Mucosa of rectum (tissue), 2 donors: ENCODE measurements around the gene CRK.

Experiments
- H3K27ac ChIP-seq, 2 donors: one replicate each; pipeline ENCODE4 v1.7.0; 2013; ENCODE audit warnings: inconsistent platforms in 2 of 2, low read depth in 2 of 2, low read length in 2 of 2
- H3K27me3 ChIP-seq, 2 donors: one replicate each; pipeline ENCODE4 v1.7.0; 2013; ENCODE audit warnings: low read length in 2 of 2; ENCODE audit not compliant: control insufficient read depth in 2 of 2, insufficient read depth in 2 of 2
- H3K36me3 ChIP-seq, 2 donors: one replicate each; pipeline ENCODE4 v1.7.0; 2013; ENCODE audit warnings: low read length in 2 of 2; ENCODE audit not compliant: control insufficient read depth in 2 of 2, insufficient read depth in 2 of 2
- H3K4me1 ChIP-seq, 2 donors: one replicate each; pipeline ENCODE4 v1.7.0; 2013; ENCODE audit warnings: low read length in 2 of 2, mild to moderate bottlenecking in 1 of 2; ENCODE audit not compliant: control insufficient read depth in 2 of 2, insufficient read depth in 2 of 2
- H3K4me3 ChIP-seq, 2 donors: one replicate each; pipeline ENCODE4 v1.7.0; 2013; ENCODE audit warnings: low read length in 2 of 2
- H3K9ac ChIP-seq, 2 donors: one replicate each; pipeline ENCODE4 v1.7.0; 2013; ENCODE audit warnings: low read length in 2 of 2, low read depth in 1 of 2, mild to moderate bottlenecking in 1 of 2
- H3K9me3 ChIP-seq, 2 donors: one replicate each; pipeline ENCODE4 v1.7.0; 2013; ENCODE audit warnings: low read length in 2 of 2; ENCODE audit not compliant: control insufficient read depth in 2 of 2
- donor health status: healthy.
- donor health status: Normal muscosa, but diverticular disease.

CRK gene

DNA sequence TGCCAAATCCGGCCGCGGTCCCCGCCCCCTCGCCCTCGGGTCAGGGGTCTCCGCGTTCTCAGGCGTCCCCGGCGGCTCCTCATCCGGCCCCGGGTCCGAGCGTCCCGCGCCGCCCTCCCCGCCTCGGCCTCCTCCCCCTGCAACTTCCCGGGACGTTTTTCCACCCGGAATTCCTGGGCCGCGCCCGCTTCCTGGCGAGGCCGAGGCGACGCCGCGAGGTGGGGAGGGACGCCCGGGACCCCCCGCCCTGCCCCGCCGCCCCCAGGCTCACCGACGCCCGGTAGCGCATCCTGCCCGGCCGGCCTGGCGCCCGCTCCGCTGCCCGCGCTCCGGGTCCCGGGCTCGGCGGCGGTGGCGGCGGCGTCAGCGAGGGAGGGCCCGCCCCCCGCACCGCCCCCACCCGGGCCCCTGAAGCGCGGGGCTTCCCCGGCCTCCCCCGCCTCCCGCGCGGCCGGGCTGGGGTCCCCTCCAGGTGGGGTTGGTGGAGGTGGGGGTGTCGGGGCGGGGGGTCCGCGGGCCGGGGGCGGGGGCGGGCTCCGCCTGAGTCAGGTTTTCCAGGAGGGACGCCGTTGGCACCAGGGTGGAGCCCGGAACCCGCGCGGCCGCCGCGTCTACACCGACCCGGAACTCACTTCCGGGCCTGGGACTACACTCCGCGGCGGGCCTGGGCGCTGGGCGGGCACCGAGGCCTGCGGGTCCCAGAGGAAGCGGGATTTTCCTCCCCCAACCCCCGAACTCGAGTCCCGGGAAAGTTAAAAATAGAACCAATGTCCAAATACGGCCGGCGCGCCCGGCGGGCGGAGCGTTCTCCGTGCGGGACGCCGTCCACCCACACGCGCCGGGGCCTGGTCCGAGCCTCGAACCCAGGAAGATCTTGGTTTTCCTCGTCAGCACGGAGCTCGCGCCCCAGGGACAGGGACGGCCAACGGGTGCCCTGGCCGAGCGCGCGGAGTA lies 29.7 kb upstream of the CRK start:
- peak overlapping the region; percentile 96 to 98 for H3K27ac ChIP-seq
- H3K36me3 ChIP-seq = peaks cover 21 to 24% of the 10 kb centered on the region in 2 donors
- no peaks in the 10 kb centered on the region for H3K9me3 ChIP-seq
- H3K4me3 ChIP-seq = peak overlapping the region; percentile 79
- H3K27me3 ChIP-seq = no peaks in the 10 kb centered on the region
- peak overlapping the region; percentile 92 for H3K9ac ChIP-seq
- H3K4me1 ChIP-seq = peaks cover 27 to 36% of the 10 kb centered on the region in 2 donors

DNA sequence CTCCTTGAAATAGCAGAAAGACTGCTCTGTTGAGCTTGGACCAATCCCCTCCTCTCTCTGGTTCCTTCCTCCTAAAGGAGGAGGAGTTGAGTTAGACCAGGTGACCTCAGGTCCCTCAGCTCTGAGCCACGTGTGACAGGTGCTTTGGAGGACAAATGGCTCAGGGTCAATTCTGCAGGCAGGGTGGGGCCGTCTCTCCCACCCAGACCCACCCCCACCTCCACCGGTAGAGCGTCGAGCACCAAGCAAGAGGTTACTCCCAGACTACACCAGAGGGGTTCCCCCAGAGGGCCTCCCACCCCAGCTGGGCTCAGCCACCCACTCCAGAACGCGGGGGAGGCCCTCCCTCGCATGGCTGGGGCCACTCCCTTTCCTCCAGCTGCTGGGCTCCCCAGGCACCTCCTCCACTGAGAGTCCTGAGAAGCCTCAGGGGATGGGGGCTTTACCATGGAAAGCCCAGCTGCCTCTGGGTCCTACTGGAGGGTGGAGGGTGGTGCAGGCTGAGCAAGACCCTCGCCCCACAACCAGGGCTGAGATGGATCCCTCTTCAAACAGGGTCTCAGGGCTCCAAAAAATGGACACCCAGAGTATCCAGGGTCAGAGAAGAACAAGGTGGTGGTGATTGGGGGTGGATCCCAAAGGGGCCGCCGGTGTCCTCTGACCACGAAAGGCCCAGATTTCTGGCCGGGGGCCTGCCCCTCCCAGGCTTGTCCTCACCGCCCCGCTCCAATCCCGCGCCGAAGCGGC lies 28.8 kb upstream of the CRK start:
- Histone ChIP-seq H3K27ac (peak overlapping the region; percentile 94 to 98), H3K4me3 (peak overlapping the region; percentile 79), H3K4me1 (peaks cover 20 to 31% of the 10 kb centered on the region in 2 donors), H3K36me3 (peaks cover 25 to 28% of the 10 kb centered on the region in 2 donors), H3K9me3 (no peaks in the 10 kb centered on the region), H3K27me3 (no peaks in the 10 kb centered on the region), H3K9ac (peak overlapping the region; percentile 92)

DNA sequence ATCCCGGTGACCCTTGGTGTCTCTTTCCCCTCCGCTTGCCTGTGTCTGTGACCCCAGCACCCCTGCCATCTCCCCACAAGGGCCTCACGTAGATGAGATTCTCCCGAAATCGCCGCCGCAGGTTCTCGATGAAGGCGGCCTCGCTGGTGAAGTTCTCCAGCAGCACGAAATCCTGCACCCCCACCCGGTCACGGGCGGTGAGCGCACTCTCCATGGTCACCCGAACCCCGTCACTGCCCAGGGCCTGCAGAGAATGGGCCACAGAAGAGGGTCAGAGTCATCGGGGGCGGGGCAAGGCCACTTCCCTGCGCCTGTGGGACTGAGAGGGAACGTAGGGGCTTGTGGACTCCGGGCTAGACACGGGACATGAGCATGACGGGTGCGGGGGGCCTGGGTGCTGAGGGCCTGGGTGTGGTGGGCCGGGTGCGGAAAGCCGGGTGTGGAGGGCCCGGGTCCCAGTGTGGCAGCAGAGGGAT lies 28.1 kb upstream of the CRK start:
- H3K9ac ChIP-seq = peak overlapping the region; percentile 39 to 68

DNA sequence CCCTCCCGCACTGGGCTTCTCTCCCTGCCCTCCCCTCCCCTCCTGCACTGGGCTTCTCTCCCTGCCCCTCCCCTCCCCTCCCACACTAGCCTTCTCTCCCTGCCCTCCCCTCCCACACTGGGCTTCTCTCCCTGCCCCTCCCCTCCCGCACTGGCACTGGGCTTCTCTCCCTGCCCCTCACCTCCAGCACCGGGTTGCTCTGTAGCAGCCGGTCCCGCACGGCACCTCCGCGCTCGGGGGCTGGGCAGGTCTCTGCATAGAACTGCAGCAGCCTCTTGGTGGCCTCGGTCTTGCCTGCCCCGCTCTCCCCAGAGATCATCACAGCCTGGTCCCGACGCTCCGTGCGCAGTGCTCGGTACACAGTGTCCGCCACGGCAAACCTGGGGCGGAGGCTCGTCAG lies 26.6 kb upstream of the CRK start:
- Histone ChIP-seq H3K27me3 (no peaks in the 10 kb centered on the region), H3K4me1 (peaks cover 8 to 18% of the 10 kb centered on the region in 2 donors), H3K9me3 (no peaks in the 10 kb centered on the region), H3K27ac (no peak overlapping the region), H3K4me3 (no peak overlapping the region), H3K9ac (no peak overlapping the region), H3K36me3 (peaks cover 44% of the 10 kb centered on the region in 2 donors)

More for the DNA sequence above, 28.1 kb upstream of the CRK start:
- Histone ChIP-seq H3K27me3 (no peaks in the 10 kb centered on the region), H3K9me3 (no peaks in the 10 kb centered on the region), H3K4me3 (peak overlapping the region; percentile 50 to 79), H3K27ac (peak overlapping the region; percentile 72 to 98), H3K36me3 (peaks cover 30 to 31% of the 10 kb centered on the region in 2 donors), H3K4me1 (peaks cover 16 to 30% of the 10 kb centered on the region in 2 donors)

GRCh38 chr17:1481736-1482135 lies 25.7 kb upstream of the CRK start:
- H3K27ac ChIP-seq = no peak overlapping the region
- H3K27me3 ChIP-seq = no peaks in the 10 kb centered on the region
- no peak overlapping the region for H3K9ac ChIP-seq
- H3K4me3 ChIP-seq = no peak overlapping the region
- H3K4me1 ChIP-seq = peaks cover 4 to 12% of the 10 kb centered on the region in 2 donors
- no peaks in the 10 kb centered on the region for H3K9me3 ChIP-seq
- H3K36me3 ChIP-seq = peaks cover 50 to 51% of the 10 kb centered on the region in 2 donors

GRCh38 chr17:1480747-1481465 lies 24.9 kb upstream of the CRK start:
- H3K4me3 ChIP-seq = no peak overlapping the region
- peaks cover 4 to 8% of the 10 kb centered on the region in 2 donors for H3K4me1 ChIP-seq
- no peaks in the 10 kb centered on the region for H3K27me3 ChIP-seq
- H3K9ac ChIP-seq = no peak overlapping the region
- H3K27ac ChIP-seq = no peak overlapping the region
- peaks cover 51 to 55% of the 10 kb centered on the region in 2 donors for H3K36me3 ChIP-seq
- H3K9me3 ChIP-seq = no peaks in the 10 kb centered on the region

DNA sequence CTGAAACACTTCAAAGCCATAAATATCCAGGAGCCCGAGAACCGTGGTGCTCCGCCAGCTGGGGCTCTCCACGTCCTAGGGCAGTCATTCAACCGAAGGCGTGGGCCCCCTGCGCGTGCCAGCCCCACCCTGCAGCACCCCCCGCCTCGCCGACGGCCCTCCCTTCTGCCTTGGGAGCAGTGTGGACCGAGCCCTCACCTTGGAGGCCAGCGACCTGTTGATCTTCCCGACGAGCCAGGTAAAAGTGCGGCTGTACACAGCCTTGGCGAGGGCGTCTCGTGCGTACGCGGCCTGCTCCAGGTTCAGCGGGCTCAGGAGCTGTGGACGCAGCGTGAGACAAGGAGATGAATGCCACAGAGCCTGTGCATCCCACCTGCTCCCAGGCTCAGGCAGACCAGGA lies 22.4 kb upstream of the CRK start:
- H3K9me3 ChIP-seq = no peaks in the 10 kb centered on the region
- H3K36me3 ChIP-seq = peaks cover 63% of the 10 kb centered on the region in 2 donors
- H3K4me3 ChIP-seq = no peak overlapping the region
- H3K4me1 ChIP-seq = no peaks in the 10 kb centered on the region
- H3K9ac ChIP-seq = no peak overlapping the region
- no peak overlapping the region for H3K27ac ChIP-seq
- no peaks in the 10 kb centered on the region for H3K27me3 ChIP-seq

DNA sequence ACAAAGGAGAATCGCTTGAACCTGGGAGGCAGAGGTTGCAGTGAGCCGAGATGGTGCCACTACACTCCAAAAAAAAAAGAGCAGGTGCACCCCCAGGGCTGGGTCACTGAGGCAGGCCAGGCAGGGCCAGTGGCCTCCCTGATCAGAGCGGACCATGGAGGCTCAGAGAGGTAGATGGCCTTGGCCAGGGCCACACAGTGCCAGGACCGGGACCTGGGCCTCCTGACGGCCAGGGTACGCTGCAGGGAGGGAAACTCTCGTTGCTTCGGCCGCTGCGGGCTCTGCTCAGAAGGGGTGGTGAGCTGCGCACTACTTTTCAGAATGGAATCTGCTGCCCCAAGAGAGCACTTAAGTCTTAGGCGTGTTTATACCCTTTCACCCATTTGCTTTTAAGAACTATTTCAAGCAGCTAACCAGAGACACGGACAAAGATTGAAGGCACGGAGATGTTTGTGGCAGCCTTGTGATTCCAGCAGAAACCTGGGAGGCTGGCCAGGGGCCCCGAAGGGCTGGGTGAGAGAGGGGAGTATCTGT lies 19.4 kb upstream of the CRK start:
- Histone ChIP-seq H3K4me3 (no peak overlapping the region), H3K27ac (no peak overlapping the region), H3K27me3 (no peaks in the 10 kb centered on the region), H3K4me1 (no peaks in the 10 kb centered on the region), H3K9me3 (no peaks in the 10 kb centered on the region), H3K9ac (no peak overlapping the region), H3K36me3 (peaks cover 57 to 59% of the 10 kb centered on the region in 2 donors)

GRCh38 chr17:1474402-1475189 lies 18.6 kb upstream of the CRK start:
- H3K27ac ChIP-seq = no peak overlapping the region
- H3K27me3 ChIP-seq = no peaks in the 10 kb centered on the region
- no peak overlapping the region for H3K4me3 ChIP-seq
- no peaks in the 10 kb centered on the region for H3K9me3 ChIP-seq
- H3K9ac ChIP-seq = no peak overlapping the region
- no peaks in the 10 kb centered on the region for H3K4me1 ChIP-seq
- peaks cover 55% of the 10 kb centered on the region in 2 donors for H3K36me3 ChIP-seq
